DMS79 (cell line): ENCODE results near the gene SNX22.

Source experiments
- DNase-seq: peaks from one replicate; lab custom pipeline; 2025; lab: John Stamatoyannopoulos, UW

Gene SNX22

DNA sequence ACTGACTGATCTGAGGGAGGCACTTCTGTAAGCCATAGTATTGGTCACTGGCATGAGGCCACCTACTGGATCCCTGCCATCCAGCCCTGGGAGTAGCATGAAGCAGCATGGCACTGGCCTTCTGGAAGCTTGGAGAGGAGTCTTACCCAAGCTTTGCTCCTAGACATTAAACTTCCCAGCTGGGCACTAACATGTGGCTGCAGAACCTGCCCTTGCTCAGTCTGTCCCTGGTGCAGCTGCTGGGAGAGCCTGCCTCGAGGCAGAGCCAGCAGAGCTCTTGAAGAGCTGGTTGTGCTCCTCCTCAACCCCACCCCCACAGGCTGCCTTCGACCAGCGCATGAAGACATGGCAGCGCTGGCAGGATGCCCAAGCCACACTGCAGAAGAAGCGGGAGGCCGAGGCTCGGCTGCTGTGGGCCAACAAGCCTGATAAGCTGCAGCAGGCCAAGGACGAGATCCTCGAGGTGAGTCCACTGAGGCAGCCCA lies 17.1 kb upstream of the SNX22 start:
- peak; percentile 80 for DNase-seq

DNA sequence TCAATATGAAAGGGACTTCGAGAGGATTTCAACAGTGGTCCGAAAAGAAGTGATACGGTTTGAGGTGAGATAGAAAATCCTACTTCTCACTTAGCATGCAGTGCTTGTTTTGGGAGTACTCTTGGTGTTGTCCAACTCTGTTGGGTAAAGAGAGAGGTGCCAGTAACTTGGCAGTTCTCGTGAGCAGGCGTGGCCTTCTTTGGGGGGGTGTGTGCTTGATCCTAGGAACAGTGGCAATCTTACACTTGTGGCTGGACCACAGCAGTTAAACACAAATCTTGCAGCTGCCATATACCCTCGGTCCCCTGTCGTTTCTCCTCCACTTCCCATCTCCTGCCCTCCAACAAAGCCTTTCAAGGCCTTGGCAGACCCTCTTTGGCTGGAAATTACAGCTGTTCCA lies 15.2 kb upstream of the SNX22 start:
- DNase-seq, result no peak

DNA sequence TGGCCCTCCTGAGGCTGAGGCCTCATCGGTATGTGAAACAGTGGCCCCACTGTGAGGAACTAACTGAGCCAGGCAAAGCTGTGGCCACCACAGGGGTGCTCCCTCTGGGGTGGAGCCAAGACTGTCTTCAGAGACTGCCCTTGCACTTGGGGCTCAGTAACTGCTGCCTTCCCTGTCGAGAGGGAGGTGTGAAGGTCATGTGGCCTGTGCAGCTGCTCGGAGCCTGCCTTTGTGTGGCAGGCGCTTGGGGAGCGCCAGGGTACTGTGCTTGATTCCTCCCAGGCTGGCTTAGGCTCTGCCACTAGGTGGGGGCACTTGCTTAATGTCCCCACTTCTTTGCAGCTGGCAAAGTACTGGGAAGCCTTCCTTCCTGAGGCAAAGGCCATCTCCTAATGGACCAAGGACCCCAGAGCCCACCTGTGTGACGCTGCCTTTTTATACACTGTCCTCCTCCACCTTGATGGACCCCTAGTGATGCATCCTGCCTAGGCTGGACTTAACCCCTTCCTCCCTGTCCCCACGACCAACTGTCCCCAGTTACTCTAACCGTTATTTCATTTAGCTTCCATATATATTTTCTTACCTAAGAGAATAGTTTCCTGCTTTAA lies 14.2 kb upstream of the SNX22 start:
- DNase-seq, result no peak

DNA sequence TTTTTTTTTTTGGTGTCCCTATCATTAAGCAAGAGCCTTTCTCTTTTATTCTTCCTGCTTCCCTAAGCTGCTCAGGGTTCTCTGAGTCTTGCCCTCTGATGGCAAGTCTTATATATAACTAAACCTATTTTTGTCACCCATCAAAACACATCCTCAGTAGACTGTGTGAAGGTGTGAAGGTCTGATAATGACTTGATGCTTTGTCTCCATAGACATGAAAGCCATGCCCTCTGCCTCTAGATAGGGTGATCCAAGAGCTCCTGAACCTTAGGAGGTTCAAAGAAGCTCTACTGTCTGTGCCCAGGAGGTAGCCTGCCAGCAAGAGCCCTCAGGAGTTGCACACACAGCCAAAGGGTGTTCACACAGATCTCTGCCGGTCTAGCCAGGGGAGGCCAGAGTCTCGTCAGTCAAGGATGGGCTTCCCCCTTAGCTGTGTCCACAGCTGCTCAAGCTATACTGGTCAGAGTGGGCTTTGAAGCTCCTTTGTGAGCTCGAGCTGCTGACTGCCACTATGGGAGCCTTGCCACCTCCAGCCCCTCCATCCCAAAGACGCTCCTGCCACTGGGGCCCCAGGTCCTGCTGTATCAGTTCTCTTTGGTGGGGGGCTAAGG lies 13.1 kb upstream of the SNX22 start:
- no peak for DNase-seq

DNA sequence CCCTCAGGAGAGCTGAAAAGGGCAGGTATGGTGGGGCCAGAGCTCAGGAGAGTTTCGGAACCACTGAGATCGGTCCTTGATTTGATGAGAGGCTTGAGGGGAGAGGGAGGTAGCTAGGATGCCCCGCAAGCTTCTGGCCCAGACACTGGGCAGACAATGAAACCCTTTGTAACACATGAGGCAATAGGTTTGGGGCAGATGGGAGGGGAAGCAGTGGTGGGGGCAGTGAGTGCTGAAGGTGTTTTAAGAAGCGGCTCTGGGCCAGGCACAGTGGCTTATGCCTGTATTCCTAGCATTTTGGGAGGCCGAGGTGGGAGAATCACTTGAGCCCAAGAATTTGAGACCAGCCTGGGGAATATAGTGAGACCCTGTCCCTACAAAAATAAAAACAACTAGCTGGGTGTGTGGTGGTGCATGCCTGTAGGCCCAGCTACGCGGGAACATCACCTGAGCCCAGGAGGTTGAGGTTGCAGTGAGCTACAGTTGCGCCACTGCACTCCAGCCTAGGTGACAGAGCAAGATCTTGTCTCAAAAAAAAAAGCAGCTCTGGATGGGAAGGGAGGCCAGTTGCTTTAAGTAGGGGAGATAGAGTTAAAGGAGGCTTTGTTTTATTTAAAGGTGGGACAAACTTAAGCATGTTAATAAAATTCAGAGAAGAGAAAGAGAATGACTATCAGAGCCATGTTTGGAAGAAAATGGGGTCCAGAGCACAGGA lies 9.6 kb upstream of the SNX22 start:
- no peak for DNase-seq

DNA sequence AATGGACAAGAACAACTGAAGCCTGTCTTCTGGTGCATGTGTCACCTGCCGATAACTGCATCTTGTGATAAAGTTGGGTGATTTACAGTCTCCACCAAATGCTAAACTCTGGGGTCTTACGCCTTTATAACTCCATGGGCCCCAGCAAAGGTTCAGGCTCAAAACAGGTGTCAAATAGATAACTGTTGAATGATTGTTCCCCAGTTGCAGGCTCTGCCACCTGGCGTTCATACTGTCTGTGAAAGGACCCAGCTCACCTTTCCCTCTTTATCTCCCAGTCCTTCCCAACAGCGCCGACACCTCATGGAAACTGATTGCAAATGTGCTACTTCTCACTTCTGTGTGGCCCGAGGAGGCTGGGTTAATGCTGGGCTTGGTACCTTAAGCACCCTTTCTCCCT lies 8.3 kb upstream of the SNX22 start:
- no peak for DNase-seq

DNA sequence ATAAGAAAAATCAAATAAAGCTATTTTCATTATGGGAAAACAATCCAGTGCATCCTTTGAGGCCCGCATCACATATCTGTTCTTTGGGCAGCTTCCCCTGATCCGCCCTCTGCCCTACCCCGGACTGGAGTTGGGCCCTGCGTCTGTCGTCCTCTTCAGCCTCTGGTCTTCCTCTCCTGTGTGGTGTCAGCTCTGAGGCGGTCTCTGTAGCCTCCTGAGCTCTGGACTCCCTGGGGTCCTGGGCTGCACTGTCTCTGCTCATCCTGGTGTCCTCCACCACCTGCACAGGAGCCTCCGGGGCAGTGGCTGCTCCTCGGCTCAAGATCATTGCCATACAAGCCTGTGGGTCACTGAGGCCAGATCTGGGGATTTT lies 7.4 kb upstream of the SNX22 start:
- DNase-seq, result no peak

DNA sequence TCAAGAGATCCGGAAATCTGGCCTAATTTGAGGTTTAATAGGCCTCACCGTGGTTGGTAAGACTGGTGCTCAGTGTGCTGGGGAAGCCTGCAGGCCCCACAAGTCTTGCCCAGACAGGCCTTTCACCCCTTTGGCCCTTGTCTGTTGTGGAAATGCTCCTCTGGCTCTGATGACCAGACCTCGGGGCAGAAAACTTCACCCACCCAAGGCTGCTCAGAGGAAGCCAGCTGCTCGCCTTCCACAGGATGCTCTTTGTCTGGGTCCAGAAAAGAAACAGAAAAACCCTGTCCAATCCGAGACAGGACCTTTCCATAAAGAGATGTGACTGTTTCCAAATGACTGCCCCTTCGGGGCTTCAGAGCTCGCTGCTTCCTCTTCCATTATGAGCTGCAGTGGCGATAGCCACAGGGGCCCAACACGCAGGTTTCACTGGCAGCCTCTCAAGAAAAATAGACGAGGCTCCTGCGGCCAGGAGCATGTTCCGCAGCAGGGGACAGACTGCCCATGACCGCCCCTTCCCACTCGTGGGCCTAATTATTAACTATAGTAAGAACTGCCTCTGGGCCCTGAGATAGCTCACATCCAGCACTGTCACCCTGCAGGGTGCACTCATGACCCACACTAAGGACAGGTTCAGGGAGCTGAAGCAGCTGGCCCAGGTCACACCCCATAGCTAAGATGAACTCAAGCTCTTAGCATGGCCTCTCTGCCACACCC lies 6.8 kb upstream of the SNX22 start:
- no peak for DNase-seq

DNA sequence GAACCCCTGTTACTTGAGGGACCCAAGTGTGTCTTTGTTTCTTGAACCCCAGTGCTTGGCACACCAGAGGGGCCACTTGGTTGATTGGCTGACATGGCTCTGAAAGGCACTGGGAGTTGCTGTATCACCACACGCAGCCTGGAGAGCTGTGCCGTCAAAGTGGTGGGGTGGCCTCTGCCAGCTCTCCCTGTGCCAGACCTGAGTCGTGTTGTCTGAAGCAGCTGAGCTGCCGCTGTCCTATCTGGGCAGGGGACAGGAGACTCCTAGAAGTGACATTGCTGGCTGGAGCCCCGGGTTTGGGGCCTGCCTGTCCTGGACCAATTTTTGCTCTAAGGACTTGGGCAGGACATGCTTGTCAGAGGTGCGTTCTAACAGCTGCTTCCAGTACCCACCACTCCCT lies 5.5 kb upstream of the SNX22 start:
- no peak for DNase-seq

DNA sequence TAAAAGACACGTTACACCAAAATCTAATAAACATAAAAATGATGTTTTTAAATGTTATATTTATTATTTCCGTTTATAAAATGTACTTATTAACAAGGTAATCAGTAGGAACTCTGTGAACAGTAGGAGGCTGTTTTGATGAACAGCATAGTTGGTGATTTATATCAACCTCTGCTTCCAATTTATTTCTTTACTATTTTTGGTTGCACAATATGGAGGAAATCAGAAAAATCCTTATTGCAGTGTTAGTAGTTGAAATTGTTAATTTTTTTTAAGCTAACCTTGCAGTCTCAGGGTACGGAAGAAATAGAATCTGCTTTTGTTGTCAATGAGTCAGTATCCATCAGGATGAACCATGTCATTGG lies 5.0 kb upstream of the SNX22 start:
- DNase-seq, result no peak

DNA sequence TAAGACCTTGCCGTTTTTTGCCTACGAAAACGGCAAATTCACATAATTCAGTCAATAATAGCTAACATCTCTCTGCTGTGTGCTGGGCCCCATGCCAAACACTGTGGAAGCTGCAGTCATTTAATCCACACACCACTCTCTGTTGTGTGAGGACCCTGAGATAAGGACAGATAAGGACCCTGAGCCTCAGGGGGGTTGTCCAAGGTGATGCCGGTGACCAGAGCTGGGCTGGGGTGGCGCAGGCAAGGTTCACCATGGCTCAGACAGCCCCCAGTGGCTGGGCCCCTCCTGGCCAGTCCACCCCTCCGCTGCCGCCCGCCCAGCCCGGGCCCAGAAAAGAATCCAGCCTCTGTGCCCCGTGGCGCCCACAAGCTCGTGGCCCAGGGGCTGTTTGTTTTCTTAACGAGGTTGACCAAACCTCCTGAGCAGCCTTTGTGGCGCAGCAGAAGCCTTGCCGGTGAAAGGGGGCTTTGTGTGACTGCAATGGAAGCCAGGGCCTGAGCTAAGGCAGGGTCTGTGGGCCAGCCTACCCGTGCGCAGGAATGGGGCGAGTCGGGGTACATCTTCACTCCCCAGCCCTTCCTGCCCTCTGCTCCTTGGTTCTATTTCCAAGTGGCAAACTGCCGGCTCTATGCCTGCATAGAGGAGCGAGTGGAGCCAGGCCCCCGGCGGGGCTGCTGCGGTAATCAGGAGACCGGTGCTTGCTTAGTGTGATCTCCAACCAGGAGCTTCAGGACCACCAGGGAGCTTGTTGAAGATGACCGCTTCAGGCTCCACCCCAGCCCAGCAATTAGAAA lies 4.4 kb upstream of the SNX22 start:
- no peak for DNase-seq

DNA sequence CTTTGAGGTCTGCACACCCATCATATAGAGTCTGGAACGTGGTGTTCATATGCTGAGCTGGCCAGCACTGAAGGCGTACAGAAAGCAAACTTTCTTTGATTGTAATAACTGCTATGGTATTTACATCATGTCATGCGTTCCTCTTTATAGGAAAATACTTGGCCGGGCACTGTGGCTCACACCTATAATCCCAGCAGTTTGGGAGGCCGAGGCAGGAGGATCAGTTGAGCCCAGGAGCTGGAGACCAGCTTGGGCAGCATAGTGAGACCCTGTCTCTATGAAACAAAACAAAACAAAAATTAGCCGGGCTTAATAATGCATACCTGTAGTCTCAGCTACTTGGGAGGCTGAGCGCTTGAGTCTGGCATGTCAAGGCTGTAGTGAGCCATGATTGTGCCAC lies 3.4 kb upstream of the SNX22 start:
- no peak for DNase-seq

DNA sequence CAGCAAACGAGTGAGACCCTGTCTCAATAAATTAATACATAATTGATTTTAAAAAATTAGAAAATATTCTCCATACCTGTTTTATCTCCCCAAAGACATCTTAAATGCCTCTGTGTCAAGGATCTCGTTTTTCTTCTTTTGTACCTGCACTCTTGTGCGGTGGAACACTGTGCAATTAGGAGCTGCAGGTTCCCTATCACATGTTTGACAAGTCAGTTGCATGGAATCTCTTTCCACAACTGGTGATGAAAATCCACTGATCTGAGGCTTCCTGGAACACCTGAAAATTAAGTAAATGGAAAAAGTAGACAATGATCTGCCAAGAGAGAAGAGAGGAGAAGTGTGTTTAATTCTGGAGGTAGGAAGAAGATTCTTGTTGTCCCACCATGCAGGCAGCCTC lies 3.0 kb upstream of the SNX22 start:
- DNase-seq, result no peak

DNA sequence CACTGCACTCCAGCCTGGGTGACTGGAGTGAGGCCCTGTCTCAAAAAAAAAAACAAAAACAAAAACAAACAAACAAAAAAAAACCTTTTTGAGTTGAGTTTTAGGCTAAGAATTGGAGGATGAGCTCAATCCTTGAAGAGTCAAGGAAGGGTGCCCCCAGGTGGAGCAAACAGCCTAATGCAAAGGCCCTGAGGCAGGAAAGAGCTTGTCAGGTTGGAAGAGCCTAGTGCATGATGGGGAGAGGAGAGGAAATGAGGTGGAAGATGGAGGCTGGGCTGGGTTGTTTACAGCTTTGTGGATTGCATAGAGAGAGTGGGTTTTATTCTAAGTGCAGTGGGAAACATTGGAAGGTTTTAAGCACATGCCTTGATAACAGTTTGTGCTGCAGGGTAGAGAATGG lies 2.1 kb upstream of the SNX22 start:
- DNase-seq, result no peak

DNA sequence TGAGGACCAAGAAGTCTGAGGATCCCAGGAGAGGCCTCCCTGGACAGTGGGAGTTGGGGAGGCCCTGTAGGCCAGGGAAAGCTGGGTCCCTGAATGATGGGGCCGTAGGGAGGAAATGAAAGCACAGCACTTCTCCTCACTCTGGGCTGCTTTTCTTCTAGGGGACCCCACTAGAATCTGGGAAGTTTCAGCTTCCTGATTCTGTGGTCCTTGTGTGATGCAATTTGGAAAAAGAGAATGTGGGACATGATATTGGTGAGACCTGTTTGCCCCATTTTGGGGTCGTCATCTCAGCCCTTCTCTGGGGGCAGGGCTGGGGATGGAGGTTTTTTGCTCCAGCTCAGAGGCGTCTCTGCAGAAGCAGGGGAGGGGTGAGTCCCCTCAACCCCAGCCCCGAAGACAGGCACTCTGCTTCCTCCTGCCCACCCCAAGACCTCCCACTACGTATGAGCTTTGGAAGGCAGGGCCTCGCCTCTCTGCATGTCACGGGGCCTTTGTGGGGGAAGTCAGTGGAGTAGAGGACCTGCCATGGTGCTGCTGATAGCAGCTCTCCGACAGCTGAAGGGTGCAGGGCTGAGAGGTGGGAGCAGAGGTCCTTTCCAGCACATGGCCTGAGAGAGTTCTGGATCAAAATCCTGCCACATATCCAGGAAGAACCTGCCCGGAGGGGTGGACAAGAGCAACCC lies 1.5 kb upstream of the SNX22 start:
- no peak for DNase-seq

DNA sequence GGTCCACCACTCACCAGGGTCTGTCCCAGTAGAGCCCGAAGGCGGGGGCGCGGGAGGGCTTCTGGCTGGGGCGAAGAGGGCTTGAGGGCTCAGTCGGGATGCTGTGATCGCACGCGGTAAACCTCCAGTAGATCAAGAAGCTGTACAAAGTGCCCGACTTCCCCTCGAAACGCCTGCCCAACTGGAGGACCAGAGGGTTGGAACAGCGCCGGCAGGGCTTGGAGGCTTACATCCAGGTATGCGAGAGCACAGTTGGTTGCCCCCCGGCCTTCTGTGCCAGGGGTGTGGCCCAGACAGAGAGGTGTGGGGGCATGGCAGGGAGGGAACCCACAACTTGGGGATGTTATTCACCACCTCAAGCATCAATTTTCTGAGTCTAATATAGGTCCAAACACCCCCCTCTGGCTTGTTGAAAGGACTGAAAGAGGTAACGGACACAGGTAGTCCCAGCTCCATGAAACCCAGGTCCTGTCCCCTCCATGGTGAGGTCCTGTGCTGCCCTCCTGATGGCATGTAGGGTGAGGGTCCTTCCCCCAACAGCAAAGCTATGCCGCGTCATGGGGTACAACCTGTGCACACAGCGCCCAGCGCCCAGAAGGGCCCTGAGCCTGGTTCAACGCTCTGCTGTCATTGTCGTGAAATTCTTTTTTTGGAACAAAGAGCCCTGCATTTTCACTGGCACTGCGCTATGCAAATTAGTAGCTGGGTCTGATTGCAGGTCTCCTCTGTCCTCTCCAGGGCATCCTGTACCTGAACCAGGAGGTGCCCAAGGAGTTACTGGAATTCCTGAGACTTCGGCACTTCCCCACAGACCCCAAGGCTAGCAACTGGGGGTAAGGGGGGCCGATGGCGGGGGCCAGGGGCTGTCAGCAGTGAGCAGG lies 1.2 kb downstream of the SNX22 start:
- DNase-seq, result no peak

DNA sequence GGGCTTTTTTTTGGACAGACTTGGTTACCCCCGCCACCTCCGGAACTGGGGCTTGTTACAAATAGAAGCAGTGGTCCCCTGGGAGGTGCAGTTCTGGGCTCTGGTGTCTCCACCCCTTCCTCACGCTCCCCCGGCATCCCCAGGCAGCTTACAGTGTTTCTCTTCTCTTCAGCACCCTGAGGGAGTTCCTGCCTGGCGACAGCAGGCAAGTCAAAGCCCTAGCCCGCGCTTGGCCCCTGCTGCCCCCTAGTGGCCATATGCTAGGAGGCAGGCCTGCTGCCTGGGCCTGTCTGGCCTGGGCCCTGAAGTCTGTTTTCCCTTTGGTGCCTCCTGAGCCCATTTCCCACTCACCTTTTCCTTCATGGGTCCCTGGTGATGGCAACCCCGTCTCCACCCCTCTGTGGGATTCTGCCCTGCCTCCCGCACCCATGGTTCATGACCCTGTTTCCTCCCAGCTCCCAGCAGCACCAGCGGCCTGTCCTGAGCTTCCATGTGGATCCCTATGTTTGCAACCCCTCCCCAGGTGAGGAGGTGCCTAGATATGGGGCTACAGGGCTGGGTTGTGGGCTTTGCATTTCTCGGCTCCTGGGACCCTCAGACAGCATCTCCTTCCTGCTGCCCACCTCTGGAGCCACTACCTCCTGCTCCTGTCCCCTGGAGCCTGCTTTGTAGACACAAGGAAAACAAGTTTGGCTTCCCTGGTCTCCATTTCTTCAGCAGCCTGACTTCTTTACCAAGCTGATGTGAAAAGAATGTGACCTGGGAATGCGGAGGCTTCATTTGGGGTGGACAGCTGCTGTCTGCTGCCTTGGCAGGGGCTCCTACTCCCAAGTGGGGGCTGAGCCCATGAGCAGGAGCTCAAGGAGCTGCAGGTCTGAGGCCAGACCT lies 2.2 kb downstream of the SNX22 start:
- DNase-seq, result peak; percentile 36

DNA sequence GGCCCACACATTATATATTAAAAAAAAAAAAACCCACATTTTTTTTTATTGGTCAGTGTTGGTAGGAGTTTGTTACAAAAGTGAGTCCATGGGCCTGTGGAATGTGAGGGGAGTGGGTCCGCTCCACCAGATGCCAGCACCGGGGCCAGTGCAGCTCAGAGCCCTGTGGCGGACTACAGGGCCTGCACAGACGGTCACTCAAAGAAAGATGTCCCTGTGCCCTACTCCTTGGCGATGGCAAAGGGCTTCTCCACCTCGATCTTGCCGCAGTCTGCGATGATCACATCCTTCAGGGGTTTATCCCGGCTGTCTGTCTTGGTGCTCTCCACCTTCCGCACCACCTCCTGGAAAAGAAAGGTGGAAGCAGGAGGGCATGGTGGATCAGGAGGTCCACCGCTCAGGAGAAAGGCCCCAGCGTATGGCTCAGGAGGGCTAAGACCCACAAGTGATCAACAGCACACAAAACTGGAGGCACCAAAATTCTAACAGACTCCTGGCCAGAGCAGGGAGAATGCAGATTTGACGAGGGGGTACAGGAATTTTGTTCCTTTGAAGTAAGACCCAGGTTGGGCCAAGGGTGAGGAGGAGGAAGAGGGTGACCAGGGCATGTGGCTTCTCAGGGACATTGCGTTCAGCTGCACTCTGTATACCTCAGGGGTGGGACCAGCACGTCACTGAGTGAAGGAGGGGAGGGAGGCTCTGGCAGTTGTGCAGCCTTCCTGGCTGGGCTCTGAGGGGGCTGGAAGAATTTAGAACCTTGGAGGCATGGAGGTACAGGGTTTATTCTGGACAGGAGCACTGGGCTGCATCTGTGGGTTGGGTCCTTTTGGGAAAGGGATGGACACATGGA lies 4.5 kb downstream of the SNX22 start:
- DNase-seq, result no peak
